HepG2 (cell line): ENCODE results near the gene ZNF334. TPM values are rescaled to one million over a fixed set of nuclear protein-coding genes. Genes with fewer than 3 reads are reported as not detected.

Experiments
- AKAP8 ChIP-seq: sonication (generic); formaldehyde crosslinking; IDR thresholded peaks from 2 replicates; pipeline ENCODE4 v1.5.1; 2020; ENCODE audit warnings: mild to moderate bottlenecking, missing genetic modification reagents
- ATF6 ChIP-seq: sonication (generic); formaldehyde crosslinking; conservative IDR thresholded peaks from 2 replicates; pipeline ENCODE4 v1.4.0; 2020; ENCODE audit warnings: missing genetic modification reagents
- CEBPB ChIP-seq: IDR thresholded peaks from 2 replicates; pipeline ENCODE4 v1.6.1; 2011; ENCODE audit warnings: low read depth, low read length, improper control_type of control experiment, borderline replicate concordance
- ETV5 ChIP-seq: IDR thresholded peaks from 2 replicates; pipeline ENCODE4 v1.6.1; 2018; ENCODE audit warnings: missing biosample characterization, missing genetic modification reagents, inconsistent platforms, borderline replicate concordance
- FOSL2 ChIP-seq: sonication (generic); formaldehyde crosslinking; IDR thresholded peaks from 2 replicates; pipeline ENCODE4 v1.4.0; 2020; ENCODE audit warnings: missing genetic modification reagents
- GZF1 ChIP-seq: sonication (generic); formaldehyde crosslinking; IDR thresholded peaks from 2 replicates; pipeline ENCODE4 v1.5.1; 2020; ENCODE audit warnings: mild to moderate bottlenecking, missing genetic modification reagents
- HNF1B ChIP-seq: sonication (generic); formaldehyde crosslinking; IDR thresholded peaks from 2 replicates; pipeline ENCODE4 v1.5.1; 2020; ENCODE audit warnings: mild to moderate bottlenecking, moderate library complexity, missing genetic modification reagents
- HNF4G ChIP-seq, 2 experiments: sonication (generic) in 1 of 2; formaldehyde crosslinking in 1 of 2; IDR thresholded peaks; 2 replicates each; pipeline versions ENCODE4 v1.4.0 to v1.6.1; 2011 to 2020; ENCODE audit warnings: borderline replicate concordance in 2 of 2, low read depth in 2 of 2, mild to moderate bottlenecking in 2 of 2, low read length in 1 of 2, missing genetic modification reagents in 1 of 2, moderate library complexity in 1 of 2
- MBNL3 ChIP-seq: fragments of 250-450 bp; sonication (Bioruptor Pico); conservative IDR thresholded peaks from 2 replicates; pipeline ENCODE4 v1.8.0; 2022; ENCODE audit warnings: mild to moderate bottlenecking, inconsistent platforms
- NFATC3 ChIP-seq: sonication (generic); formaldehyde crosslinking; IDR thresholded peaks from 2 replicates; pipeline ENCODE4 v1.5.1; 2020; ENCODE audit warnings: mild to moderate bottlenecking, missing genetic modification reagents
- NKX3-1 ChIP-seq: sonication (generic); formaldehyde crosslinking; IDR thresholded peaks from 2 replicates; pipeline ENCODE4 v1.5.0; 2020; ENCODE audit warnings: missing genetic modification reagents
- NR2F2 ChIP-seq: IDR thresholded peaks from 2 replicates; pipeline ENCODE4 v1.6.1; 2012; ENCODE audit warnings: low read depth, inconsistent platforms, borderline replicate concordance
- NR3C1 ChIP-seq: sonication (generic); formaldehyde crosslinking; IDR thresholded peaks from 2 replicates; pipeline ENCODE4 v1.4.0; 2020; ENCODE audit warnings: missing genetic modification reagents
- POLR2AphosphoS5 ChIP-seq: IDR thresholded peaks from 2 replicates; pipeline ENCODE4 v1.6.1; 2012; ENCODE audit warnings: low read depth, low read length
- RFX3 ChIP-seq: IDR thresholded peaks from 2 replicates; pipeline ENCODE4 v1.6.1; 2016; ENCODE audit warnings: missing biosample characterization, missing genetic modification reagents
- SMC3 ChIP-seq: IDR thresholded peaks from 2 replicates; pipeline ENCODE4 v1.6.1; 2011; ENCODE audit warnings: low read length, improper control_type of control experiment
- SMYD3 ChIP-seq: sonication (generic); formaldehyde crosslinking; IDR thresholded peaks from 2 replicates; pipeline ENCODE4 v1.8.1; 2023; ENCODE audit warnings: mild to moderate bottlenecking, missing genetic modification reagents
- SNAPC2 ChIP-seq: sonication (generic); formaldehyde crosslinking; IDR thresholded peaks from 2 replicates; pipeline ENCODE4 v1.8.1; 2022; ENCODE audit warnings: mild to moderate bottlenecking, missing genetic modification reagents
- TMF1 ChIP-seq: sonication (generic); formaldehyde crosslinking; IDR thresholded peaks from 2 replicates; pipeline ENCODE4 v1.8.1; 2022; ENCODE audit warnings: low read depth, missing genetic modification reagents
- UBTF ChIP-seq: sonication (generic); formaldehyde crosslinking; IDR thresholded peaks from 2 replicates; pipeline ENCODE4 v1.4.0; 2020; ENCODE audit warnings: mild to moderate bottlenecking, missing genetic modification reagents
- ZMYM2 ChIP-seq: sonication (generic); formaldehyde crosslinking; IDR thresholded peaks from 2 replicates; pipeline ENCODE4 v1.8.0; 2022; ENCODE audit warnings: mild to moderate bottlenecking, missing genetic modification reagents
- ZNF34 ChIP-seq: sonication (generic); formaldehyde crosslinking; IDR thresholded peaks from 2 replicates; pipeline ENCODE4 v1.4.0; 2020; ENCODE audit warnings: mild to moderate bottlenecking, missing genetic modification reagents, borderline replicate concordance
- ZNF564 ChIP-seq: sonication (generic); formaldehyde crosslinking; IDR thresholded peaks from 2 replicates; pipeline ENCODE4 v1.8.1; 2023; ENCODE audit warnings: mild to moderate bottlenecking, missing genetic modification reagents
- ZNF678 ChIP-seq: sonication (generic); formaldehyde crosslinking; IDR thresholded peaks from 2 replicates; pipeline ENCODE4 v1.4.0; 2020; ENCODE audit warnings: mild to moderate bottlenecking, missing genetic modification reagents
- ZNF713 ChIP-seq: sonication (generic); formaldehyde crosslinking; IDR thresholded peaks from 2 replicates; pipeline ENCODE4 v1.4.0; 2020; ENCODE audit warnings: mild to moderate bottlenecking, missing genetic modification reagents
- ZNF883 ChIP-seq: sonication (generic); formaldehyde crosslinking; IDR thresholded peaks from 2 replicates; pipeline ENCODE4 v1.5.1; 2020; ENCODE audit warnings: mild to moderate bottlenecking, missing genetic modification reagents; ENCODE audit errors: not compliant biosample characterization
- ZSCAN21 ChIP-seq: sonication (generic); formaldehyde crosslinking; IDR thresholded peaks from 2 replicates; pipeline ENCODE4 v1.8.0; 2022; ENCODE audit warnings: mild to moderate bottlenecking, missing genetic modification reagents, moderate library complexity, borderline replicate concordance
- ZSCAN25 ChIP-seq: sonication (generic); formaldehyde crosslinking; IDR thresholded peaks from 2 replicates; pipeline ENCODE4 v1.8.0; 2022; ENCODE audit warnings: mild to moderate bottlenecking, missing genetic modification reagents
- polyA plus RNA-seq, 8 experiments: library from polyadenylated mRNA; depleted of rRNA in 3 of 8; stranded (reverse) in 7 of 8; unstranded in 1 of 8; fragments of >200 nt; fragmentation: Illumina TruSeq in 4 of 8; extraction: Trizol in 4 of 8; gene quantifications; 2 replicates each; pipeline versions ENCODE4 v1.2.1 to v1.2.3, GENCODE V29; 2011 to 2016; ENCODE audit warnings: low read depth in 4 of 8, missing spikeins in 1 of 8, mixed read lengths in 1 of 8; ENCODE audit not compliant: insufficient read depth in 1 of 8
- total RNA-seq, 5 experiments: library from RNA; depleted of rRNA; stranded (reverse); fragments of >200 nt; fragmentation: Illumina TruSeq; extraction: Trizol; gene quantifications; 2 replicates each; pipeline ENCODE4 v1.2.3, GENCODE V29; 2016; ENCODE audit warnings: low read depth in 1 of 5

ZNF334 gene
- total and polyA plus RNA-seq, 2 of the 13 experiments (the other 11 are each of a cell fraction or from before 2014, with no cell fraction given) = 4.8 to 7.8 TPM

DNA sequence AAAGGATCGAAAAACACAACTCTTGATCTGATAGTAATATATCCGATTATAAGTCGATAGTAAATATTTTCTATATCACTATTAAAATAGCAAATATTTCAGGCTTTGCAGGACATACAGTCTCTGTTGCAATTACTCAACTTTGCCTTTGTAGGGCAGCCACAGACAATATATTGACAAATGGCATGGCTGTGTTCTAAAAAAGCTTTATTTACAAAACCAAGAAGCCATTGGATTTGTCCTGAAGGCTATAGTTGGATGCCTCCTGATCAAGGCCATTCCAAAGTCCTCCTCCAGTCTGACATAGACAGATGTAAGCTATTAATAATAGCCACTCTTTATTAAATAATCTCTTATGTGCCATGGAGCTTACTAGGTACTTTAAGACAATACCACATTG, 31.2 kb upstream of the ZNF334 start (continued):
- peak; percentile 44 for TF ChIP-seq SMC3
- TF ChIP-seq ZMYM2 (CRISPR knock-in tag) = no peak
- no peak for TF ChIP-seq MBNL3
- TF ChIP-seq ZNF34 (CRISPR knock-in tag) = no peak
- no peak for TF ChIP-seq RFX3 (CRISPR knock-in tag)
- TF ChIP-seq FOSL2 (CRISPR knock-in tag) = no peak
- no peak for TF ChIP-seq HNF4G (IDR thresholded peaks at IDR 0.05; ENCODE audit: borderline replicate concordance, low read depth, low read length)
- TF ChIP-seq HNF4G (CRISPR knock-in tag; IDR thresholded peaks at IDR 0.05; ENCODE audit: borderline replicate concordance, low read depth) = no peak
- no peak for TF ChIP-seq ETV5 (CRISPR knock-in tag)
- no peak for TF ChIP-seq ZNF564 (CRISPR knock-in tag)
- TF ChIP-seq CEBPB = peak; percentile 52
- no peak for TF ChIP-seq ZNF713 (CRISPR knock-in tag)
- no peak for TF ChIP-seq ZNF883 (CRISPR knock-in tag)
- TF ChIP-seq GZF1 (CRISPR knock-in tag) = no peak
- no peak for TF ChIP-seq ZNF678 (CRISPR knock-in tag)
- TF ChIP-seq SMYD3 (CRISPR knock-in tag) = no peak
- no peak for TF ChIP-seq ZSCAN25 (CRISPR knock-in tag)
- TF ChIP-seq SNAPC2 (CRISPR knock-in tag) = no peak
- TF ChIP-seq NFATC3 (CRISPR knock-in tag) = no peak
- no peak for TF ChIP-seq NR3C1 (CRISPR knock-in tag)
- 0 out of 2 replicates have a peak, but pooled peaks have one; percentile 44 for TF ChIP-seq ATF6 (CRISPR knock-in tag)
- TF ChIP-seq UBTF = no peak
- TF ChIP-seq TMF1 (CRISPR knock-in tag) = no peak
- no peak for TF ChIP-seq HNF1B (CRISPR knock-in tag)
- no peak for TF ChIP-seq POLR2AphosphoS5
- TF ChIP-seq NR2F2 = no peak
- TF ChIP-seq AKAP8 (CRISPR knock-in tag) = no peak
- no peak for TF ChIP-seq ZSCAN21 (CRISPR knock-in tag)
- no peak for TF ChIP-seq NKX3-1 (CRISPR knock-in tag)
